Adipose tissue (tissue), 3 donors: ENCODE data around the gene CLRN1. TPM values are rescaled to one million over a fixed set of nuclear protein-coding genes. Genes with fewer than 3 reads are reported as not detected.

ENCODE experiments used
- H3K27ac ChIP-seq: one replicate; pipeline ENCODE4 v1.5.1; 2013; ENCODE audit warnings: low read depth, low read length
- WGBS, 3 donors: extraction: QIAGEN DNeasy Blood & Tissue Kit; methylation state at CpG; one replicate each; pipeline ENCODE4 v1.1.7; 2013; 5-methylcytosine and 5-hydroxymethylcytosine counted together
- polyA plus RNA-seq, 3 donors: library from polyadenylated mRNA; stranded (reverse); fragments of 200-250 nt; gene quantifications; one replicate each; pipeline ENCODE4 v1.2.3, GENCODE V29; 2013
- donor health status: healthy with polysubstance abuse.
- donor health status: Bipolar disorder and iron deficiency.
- donor health status: healthy.

The CLRN1 gene
- polyA plus RNA-seq, 3 donors, result not detected

DNA sequence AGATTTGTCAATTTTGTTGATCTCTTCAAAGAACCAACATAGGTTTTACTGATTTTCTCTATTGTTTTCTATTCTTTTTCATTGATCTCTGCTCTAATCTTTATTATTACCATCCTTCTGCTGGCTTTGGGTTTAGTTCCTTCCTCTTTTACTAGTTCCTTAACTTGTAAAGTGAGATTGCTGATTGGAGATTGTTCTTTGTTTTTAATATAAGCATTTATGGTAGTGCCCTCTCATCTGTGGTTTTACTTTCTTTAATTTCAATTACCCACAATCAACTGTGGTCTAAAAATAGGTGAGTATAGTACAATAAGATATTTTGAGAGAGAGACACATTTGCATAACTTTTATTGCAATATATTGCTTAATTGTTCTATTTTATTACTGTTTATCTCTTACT, 13.2 kb upstream of the CLRN1 start:
- H3K27ac ChIP-seq, result no peak overlapping the region

DNA sequence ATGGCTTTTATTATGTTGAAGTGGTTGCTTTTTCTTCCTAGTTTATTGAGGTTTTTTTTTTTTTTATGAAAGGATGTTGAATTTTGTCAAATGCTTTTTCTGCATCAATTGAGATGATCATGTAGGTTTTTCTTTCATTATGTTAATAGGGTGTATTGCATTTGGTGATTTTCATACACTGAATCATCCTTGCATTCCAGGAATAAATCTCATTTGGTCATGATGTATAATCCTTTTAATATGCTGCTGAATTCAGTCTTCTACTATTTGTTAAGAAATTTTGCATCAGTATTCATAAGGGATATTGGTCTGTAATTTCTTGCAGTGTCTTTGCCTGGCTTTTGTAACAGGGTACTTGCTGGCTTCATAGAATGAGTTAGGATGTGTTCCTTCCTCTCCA, 11.5 kb upstream of the CLRN1 start:
- no peak overlapping the region for H3K27ac ChIP-seq

DNA sequence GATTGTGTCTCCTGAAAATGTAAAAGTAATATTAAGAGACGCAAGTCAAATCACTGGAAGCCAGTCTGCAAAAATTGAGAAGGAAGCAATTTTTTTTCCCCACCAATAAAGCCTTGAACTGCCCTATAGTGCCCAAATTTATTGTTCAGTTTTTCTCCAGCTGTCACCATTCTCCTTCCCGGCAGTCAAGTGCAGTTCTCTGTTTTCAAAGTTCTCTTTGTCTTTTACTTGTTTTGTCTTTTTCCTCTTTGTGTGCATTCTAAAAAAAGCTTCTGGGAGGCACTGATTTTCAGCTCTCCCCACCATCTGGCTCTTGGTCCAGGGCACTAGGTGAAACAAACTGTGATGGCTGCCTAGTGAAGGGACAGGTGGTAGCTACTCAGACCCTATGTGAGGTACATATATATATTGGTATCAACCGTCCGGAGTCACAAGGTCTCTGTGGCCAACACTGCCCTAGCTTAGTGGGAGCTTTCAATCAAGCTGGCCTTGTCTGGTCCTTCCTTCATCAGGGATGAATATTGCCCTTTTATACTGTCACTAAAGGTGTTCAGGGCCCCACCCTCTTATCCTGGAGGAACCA, 6.1 kb upstream of the CLRN1 start:
- WGBS, 3 donors, result 88 to 93% (median 92%) methylated on average over 4 of the region's 4 CpGs
- H3K27ac ChIP-seq, result no peak overlapping the region

DNA sequence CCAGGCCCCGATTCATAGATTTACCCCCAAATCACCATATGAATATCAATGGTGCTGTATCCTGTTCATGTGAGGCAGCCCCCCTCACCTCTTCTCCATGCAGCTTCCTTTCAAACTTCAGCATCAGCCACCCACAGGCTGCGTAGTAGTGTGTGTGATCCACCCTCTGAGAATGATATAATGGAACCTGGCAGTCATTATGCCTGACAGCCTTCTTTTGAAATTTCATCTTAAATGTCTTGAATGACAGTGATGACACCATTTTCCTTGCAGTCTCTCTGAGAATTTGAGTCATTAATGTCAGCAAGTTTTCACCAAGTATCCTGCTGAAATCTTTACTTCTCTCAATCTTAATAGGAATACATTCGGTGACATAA, 3.5 kb upstream of the CLRN1 start:
- WGBS, 3 donors, result 64 to 80% (median 75%) methylated on average over 3 of the region's 3 CpGs

DNA sequence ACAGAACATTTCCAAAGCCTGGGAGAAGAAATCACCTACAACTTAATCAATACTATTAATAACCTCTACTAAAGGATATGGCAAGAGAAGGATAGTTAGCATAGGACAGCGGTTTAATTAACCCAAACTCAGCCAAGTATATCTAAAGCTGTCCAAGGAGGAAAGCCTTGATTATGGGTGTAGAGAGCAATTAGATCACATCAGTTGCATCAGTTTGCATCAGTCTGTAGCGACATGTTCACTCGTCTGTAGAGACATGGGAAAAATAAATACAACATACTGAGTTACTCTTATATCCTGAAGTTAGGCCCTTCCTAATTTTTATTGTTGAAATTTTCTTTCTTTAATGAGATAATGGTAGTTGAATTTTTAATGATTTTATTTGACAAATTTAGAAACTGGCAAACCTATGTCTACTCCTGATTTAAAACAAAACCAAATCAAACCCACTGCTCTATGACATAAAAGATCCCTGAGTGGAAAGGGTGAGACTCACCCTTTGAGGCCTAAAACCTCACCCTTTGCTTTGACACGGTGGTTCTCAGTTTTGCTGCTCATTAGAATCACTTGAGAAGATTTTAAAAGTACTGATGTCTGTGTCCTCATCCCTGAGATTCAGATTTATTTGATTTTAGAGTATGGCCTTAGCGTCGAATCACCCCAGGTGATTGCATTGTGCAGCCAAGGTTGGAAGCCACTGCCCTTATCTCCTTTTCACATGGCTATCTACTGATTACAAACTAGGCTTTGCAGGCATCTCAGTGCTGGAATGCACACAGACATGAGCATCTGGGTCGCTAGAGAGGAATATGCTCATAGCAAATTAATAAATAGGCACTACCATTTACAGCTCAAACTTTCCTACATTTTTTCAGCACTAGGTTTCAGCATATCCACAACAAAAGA, 2.8 kb upstream of the CLRN1 start:
- H3K27ac ChIP-seq, result no peak overlapping the region
- WGBS, 3 donors, result 68 to 78% (median 78%) methylated on average over 7 of the region's 7 CpGs

More for the DNA sequence above, 3.5 kb upstream of the CLRN1 start:
- no peak overlapping the region for H3K27ac ChIP-seq

DNA sequence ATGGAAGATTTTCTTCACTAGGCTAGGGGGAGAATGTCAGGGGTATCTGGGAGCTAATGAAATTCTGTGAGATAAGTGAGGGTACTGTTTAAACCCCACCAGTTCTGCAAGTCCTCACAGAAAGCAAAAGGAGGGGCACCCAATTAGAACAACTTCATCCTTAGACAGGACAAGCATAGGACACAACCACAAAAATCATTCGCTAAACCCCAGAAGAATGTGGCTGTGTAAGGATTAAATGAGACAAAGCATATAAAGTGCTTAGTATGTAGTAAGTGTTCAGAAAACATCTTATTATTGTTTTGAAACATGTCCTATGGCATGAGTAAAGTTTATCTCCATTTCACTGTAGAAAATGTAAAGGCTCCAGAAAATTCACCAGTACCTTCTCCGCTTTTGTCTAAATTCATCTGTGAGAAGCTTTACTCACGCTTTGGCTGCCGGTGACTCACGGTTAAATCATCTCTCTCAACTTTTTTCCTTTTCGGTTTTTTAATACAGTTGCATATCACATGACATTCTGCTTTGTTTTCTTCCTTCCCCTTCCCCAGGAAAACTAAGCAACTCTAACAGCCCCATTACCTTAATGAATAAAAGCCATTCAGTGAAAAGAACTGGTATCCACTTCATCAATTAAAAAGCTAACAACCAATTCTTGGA, 1.7 kb downstream of the CLRN1 start:
- H3K27ac ChIP-seq, result no peak overlapping the region
- WGBS, 3 donors, result 68 to 84% (median 77%) methylated on average over 6 of the region's 6 CpGs

DNA sequence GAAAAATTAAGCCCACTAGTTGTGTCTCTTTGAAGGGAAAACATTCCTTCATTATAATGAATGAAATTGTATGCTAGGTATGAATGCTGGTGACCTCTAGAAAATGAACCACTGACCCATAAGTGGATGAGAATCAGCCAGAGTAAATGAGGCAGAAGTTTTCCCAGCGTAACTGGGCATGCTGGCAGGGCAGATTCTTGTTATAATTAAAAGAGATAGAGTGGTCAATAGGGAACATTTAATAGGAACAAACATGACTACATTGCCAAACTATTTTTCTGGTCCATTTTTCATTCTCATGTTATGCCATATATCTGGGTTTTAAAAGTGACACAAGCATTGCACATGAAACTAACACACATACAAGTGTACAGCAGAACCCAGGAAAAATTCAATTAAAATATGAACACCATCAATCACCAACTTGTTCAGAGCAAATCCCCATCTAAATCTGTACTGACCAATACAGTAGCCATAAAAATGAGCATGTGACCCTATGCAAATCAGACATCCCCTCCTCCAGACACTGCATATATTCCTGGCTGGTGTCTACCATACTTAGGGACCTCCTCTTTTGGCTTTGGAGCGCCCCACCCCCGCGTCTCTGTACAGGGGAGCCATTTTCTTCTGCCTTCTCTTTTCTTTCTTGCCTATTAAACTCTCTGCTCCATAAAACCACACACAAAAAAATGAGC, 4.0 kb downstream of the CLRN1 start:
- H3K27ac ChIP-seq, result no peak overlapping the region
- 86 to 89% (median 87%) methylated on average over 4 of the region's 4 CpGs for WGBS, 3 donors

DNA sequence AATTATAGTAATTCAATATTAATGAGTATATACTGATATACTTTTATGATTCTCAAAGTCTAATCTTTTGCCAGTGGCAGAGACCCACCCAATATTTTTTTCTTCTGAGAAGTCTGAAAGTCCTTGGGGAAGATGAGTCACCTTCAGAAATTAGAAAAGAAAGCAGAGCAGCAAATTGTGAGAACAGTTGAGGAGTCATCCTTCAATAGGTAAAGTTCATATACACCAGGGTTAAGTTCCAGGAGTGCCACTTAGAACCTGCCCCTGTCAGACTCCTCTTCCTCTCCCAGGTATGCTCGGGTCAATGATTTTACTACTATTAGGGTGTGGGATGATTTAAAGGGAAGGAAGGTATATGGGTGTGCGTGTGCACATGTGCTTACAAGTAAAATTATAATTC, 7.1 kb downstream of the CLRN1 start:
- 77 to 90% (median 90%) methylated on average over 2 of the region's 2 CpGs for WGBS, 3 donors
- no peak overlapping the region for H3K27ac ChIP-seq

DNA sequence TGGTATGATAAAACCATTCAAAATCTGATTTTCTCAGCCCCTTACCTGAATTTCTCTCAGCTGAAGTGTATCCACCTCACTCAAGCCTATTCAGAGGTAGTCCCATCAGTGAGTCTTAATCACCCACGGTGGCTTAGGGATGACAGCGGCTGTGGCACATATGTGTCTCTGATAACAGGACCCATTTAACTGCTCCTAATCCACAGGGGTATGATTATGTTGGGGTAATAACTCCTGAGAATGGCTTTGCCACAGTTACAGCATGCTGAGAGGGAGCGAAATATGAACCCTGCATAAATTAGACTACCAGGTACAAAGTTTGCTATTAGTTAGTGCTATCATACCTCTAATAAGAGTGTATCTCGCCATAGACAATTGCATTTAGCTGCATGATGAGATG, 10.6 kb downstream of the CLRN1 start:
- H3K27ac ChIP-seq, result no peak overlapping the region
- WGBS, 3 donors, result 84 to 91% (median 87%) methylated on average over 4 of the region's 4 CpGs

DNA sequence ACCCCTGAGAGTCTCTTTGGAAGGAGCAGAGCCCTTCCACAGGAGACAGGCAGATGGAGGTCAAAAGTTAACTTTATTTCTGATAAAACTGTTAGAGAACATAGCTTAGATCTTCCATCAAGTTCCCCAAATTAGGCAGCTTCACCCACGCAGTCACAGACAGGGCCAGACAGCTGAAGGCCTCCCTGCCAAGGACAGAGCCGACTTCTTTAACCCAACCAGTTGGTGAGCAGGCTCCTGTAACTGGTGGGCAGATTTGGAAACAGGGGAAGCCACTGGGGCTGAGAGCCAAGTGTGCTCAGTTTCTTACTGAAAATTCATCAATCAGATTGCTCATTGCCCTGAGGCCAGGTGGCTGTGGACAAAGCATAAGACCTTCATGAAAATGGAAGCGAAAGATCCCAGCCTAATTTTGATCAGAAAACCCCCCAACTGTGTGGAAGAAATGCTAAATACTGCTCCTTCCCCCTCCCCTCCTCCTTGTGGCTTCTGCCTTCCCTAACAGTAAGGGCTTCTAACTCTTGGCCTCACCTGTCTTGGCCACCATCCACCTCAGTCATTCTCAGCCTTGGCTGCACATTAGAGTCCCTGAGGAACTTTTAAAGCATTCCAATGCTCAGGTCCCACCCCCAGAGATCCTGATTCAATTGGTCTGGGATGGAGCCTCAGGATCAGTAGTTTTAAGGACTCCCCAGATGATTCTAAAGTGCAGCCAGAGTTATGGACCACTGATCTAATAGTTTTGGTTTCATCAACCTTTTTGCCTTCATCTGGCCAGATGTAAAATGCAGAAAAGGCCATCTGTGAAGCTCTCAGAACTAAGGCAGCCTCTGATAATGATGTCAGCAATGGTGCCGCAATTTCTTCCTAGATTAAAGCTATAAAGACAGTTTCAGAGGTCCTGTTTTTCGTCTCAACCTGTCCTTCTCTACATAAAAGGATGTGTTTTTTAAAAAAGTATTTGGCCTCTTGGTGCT, 11.5 kb downstream of the CLRN1 start:
- WGBS, 3 donors, result 67 to 71% (median 70%) methylated on average over 5 of the region's 5 CpGs
- no peak overlapping the region for H3K27ac ChIP-seq

DNA sequence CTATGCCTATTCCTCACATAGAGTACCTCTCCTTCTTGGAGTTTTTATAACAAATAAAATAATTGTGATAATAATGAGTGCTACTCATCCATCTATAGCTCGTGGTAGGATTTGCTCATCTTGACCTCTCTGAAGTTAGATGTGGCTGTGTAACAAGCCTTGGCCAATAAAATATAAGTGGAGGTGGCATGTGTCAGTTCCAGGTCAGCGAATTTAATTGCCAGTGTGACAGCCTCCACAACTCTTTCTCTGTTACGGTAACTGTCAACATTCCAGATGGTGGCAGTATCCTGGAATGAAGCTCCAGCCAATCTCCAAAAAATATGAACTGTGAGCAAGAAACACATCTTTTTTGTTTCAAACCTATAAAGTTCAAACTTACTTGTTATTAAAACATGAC, 13.8 kb downstream of the CLRN1 start:
- WGBS, 3 donors, result 70 to 89% (median 77%) methylated on average over 3 of the region's 3 CpGs
- H3K27ac ChIP-seq, result no peak overlapping the region

DNA sequence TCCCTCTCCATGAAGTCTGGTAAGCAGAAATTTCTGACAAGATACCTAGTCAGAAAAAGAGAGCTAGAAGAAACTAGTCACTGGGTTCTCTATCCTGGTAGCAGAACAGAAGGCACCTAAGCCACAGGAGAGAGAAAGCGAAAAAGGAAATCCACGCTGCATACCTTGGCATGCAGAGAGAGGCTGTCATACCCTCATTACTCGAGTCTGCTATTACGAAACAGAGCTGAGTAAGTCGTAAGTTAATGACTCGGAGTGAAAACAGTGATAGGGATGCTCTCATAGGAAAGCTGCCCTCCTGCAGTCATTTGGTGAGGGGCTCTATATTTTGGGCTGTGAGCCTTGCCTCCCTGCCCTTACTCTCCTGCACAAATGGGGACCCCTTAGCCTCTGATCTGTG, 16.2 kb downstream of the CLRN1 start:
- WGBS, 3 donors, result 39 to 47% (median 41%) methylated on average over 6 of the region's 6 CpGs
- no peak overlapping the region for H3K27ac ChIP-seq

DNA sequence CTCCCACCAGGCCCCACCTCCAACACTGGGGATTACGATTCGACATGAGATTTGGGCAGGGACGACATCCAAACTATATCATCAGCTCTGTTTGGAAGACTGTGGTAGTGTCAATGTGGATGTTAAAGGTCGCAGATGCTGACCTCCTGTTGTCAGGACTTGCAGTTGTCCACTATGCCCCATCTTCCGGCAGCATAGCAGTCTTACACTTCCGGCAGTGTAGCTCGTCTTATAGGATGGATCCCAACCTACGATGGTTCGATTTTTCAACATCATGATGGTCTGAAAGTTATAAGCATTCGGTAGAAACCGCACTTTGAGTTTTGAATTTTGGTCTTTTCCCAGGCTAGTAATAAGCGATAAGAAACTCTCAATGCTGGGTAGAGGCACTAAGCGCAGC, 20.6 kb downstream of the CLRN1 start:
- no peak overlapping the region for H3K27ac ChIP-seq
- 89 to 92% (median 92%) methylated on average over 13 of the region's 13 CpGs for WGBS, 3 donors

DNA sequence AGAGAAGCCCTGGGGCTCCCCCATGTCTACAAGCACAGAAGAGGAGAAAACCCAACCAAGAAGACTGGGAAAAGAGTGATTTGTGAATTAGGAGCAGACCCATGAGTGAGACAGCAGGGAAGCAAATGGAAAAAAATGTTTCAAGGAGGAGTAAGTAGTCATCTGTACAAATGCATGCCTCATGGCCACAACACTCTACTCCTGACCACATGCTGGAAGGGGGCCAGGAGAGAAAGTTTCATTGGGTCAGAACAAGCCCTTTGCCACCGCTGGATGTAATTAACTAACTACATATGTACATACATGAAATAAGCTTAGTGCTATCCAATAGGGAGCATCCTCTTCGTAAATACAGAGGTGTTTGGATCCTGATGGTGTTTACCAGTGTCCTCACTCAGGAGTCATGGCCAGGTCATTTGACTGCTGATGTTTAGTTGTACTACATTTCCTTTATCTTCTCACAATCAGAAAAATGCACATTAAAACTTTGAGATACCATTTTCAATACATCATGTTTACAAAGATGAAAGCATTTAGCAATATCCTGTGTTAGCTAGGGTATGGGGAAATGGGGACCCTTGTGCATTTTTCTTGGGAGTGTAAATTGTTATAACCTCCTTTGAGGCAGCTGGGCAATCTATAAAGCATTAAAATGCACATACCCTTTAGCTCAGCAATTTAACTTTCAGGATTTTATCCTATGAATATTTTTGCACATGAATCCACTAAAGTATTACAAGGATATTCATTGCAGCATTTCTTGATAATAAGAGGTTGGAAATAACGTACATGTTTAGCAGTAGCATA, 27.1 kb downstream of the CLRN1 start:
- 56 to 83% (median 81%) methylated on average over 3 of the region's 3 CpGs for WGBS, 3 donors
- no peak overlapping the region for H3K27ac ChIP-seq

DNA sequence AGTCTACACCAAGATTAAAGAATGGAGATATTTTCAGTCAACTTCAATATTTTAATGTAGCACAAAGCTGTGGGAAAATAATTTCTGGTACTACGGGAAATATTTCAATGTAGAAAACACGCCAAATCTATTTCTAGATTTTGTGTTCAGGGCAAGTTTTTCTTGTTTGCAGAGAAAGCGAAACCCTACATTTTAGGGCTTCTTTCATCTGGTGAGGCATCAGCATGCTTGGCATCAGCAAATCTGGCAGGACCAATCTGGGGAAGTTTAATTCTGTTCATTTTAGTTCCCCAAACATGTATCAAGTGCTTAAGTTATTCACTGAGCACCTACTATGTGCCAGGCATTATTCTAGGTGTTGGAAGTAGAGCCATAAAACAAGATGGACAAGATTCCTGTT, 30.3 kb downstream of the CLRN1 start:
- no peak overlapping the region for H3K27ac ChIP-seq
- WGBS, 3 donors, result 64 to 91% (median 88%) methylated on average over 3 of the region's 3 CpGs

DNA sequence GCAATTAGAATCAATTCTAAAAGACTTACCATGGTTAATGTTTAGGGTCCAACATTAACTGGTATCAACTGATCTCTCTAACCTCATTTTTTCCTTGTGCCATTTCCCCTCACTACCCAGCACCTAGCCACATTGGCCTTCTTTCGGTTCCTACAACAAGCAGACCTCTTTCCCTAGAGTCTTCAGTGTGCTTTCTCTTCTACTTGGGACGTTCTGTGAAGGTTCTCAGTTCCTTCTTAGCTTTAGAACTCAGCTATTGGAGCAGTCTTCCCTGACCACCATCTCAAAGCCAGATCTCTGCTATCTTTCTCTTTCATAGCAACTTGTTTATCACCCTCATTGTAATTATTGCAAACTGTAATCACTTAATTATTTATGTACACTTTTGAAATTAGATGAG, 35.8 kb downstream of the CLRN1 start:
- WGBS, 3 donors, result 49 to 67% (median 56%) methylated on average over 2 of the region's 2 CpGs
- no peak overlapping the region for H3K27ac ChIP-seq

DNA sequence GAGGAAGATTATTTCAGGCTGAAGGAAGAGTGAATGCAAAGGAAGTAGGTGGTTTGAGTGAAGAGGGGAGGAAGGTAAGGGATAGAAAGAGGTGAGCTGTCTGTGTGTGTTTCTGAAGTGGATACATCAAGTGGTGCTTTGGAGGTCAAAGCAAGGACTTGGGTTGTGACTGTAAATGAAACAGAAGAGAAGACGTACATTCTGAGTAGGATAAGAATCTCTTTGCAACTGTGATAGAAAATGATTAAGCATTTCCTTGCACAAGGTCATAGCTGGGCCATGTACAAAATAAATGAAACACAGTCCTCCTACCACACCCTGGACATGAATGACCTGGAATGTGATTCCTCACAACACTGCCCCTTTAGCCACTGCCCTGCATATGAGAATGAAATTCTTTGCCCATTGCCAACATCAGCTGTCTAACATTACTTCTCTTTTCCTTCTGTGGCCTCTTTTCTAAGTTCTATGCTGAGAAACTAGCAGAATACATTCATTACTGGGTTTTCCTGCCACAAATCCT, 39.0 kb downstream of the CLRN1 start:
- H3K27ac ChIP-seq, result no peak overlapping the region
- WGBS, 3 donors, result 22 to 29% (median 23%) methylated on average over 1 of the region's 1 CpG
